Osteocyte (in vitro differentiated cells): Measurements from ENCODE around the gene CNTN3. TPM values are rescaled to one million over a fixed set of nuclear protein-coding genes. Genes with fewer than 3 reads are reported as not detected.

Experiments
- DNase-seq: peaks from one replicate; pipeline ENCODE4 v3.0.0; 2021; ENCODE audit warnings: mixed read lengths; ENCODE audit not compliant: unreplicated experiment; ENCODE audit errors: extremely low spot score
- H3K27ac Mint-ChIP-seq: one replicate; pipeline ENCODE4 v1.8.0; 2021; ENCODE audit warnings: mild to moderate bottlenecking, mixed read lengths; ENCODE audit not compliant: unreplicated experiment
- H3K27me3 Mint-ChIP-seq: one replicate; pipeline ENCODE4 v1.8.0; 2021; ENCODE audit warnings: mixed read lengths; ENCODE audit not compliant: unreplicated experiment
- H3K36me3 Mint-ChIP-seq: one replicate; pipeline ENCODE4 v1.8.0; 2021; ENCODE audit warnings: mixed read lengths; ENCODE audit not compliant: unreplicated experiment
- H3K4me1 Mint-ChIP-seq: one replicate; pipeline ENCODE4 v1.8.0; 2021; ENCODE audit warnings: mixed read lengths; ENCODE audit not compliant: unreplicated experiment
- H3K4me3 Mint-ChIP-seq: one replicate; pipeline ENCODE4 v1.8.0; 2021; ENCODE audit warnings: mild to moderate bottlenecking, moderate library complexity, mixed read lengths; ENCODE audit not compliant: unreplicated experiment
- H3K9me3 Mint-ChIP-seq: one replicate; pipeline ENCODE4 v1.8.0; 2021; ENCODE audit warnings: mixed read lengths; ENCODE audit not compliant: unreplicated experiment
- long read RNA-seq: library from polyadenylated mRNA; unstranded; transcript quantifications from one replicate; pipeline ENCODE4 v2.0.0, GENCODE V29; 2021
- total RNA-seq: library from RNA; stranded (reverse); gene quantifications from 2 replicates; pipeline ENCODE4 v1.2.1, GENCODE V29; 2021
- TF ChIP-seq, protein P1 (sequence below): fragments of 200-600 bp; sonication (generic); IDR thresholded peaks from 2 replicates; pipeline ENCODE4 v1.5.0; 2021; ENCODE audit warnings: antibody characterized with exemption, mild to moderate bottlenecking, moderate library complexity

Gene CNTN3
- total RNA-seq, result 0.29 and 0.35 TPM in 2 replicates
- long read RNA-seq, result 0 reads

- Mint-ChIP-seq H3K27me3 (peaks cover 61% of the 10 kb centered on the region), H3K36me3 (no peaks in the 10 kb centered on the region)
Measured at GRCh38 chr3:74614107-74614967, at the start of gene CNTN3. TSS of gene CNTN3 (minus strand) at chr3:74614659. CDS start at chr3:74521112, 93,547 bp downstream.

GRCh38 chr3:74663178-74663577 lies 48.7 kb upstream of the CNTN3 start:
- no peak overlapping the region for H3K27ac Mint-ChIP-seq

More at GRCh38 chr3:74614107-74614967, at the start of gene CNTN3:
- Mint-ChIP-seq H3K9me3 (no peaks in the 10 kb centered on the region), H3K27ac (no peak within 1 kb of the TSS), H3K4me1 (peaks cover 2% of the 10 kb centered on the region), H3K4me3 (peak within 1 kb of the TSS; percentile 51)
- DNase-seq, result no peak
- TF ChIP-seq, protein P1, sequence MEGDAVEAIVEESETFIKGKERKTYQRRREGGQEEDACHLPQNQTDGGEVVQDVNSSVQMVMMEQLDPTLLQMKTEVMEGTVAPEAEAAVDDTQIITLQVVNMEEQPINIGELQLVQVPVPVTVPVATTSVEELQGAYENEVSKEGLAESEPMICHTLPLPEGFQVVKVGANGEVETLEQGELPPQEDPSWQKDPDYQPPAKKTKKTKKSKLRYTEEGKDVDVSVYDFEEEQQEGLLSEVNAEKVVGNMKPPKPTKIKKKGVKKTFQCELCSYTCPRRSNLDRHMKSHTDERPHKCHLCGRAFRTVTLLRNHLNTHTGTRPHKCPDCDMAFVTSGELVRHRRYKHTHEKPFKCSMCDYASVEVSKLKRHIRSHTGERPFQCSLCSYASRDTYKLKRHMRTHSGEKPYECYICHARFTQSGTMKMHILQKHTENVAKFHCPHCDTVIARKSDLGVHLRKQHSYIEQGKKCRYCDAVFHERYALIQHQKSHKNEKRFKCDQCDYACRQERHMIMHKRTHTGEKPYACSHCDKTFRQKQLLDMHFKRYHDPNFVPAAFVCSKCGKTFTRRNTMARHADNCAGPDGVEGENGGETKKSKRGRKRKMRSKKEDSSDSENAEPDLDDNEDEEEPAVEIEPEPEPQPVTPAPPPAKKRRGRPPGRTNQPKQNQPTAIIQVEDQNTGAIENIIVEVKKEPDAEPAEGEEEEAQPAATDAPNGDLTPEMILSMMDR, result no peak

DNA sequence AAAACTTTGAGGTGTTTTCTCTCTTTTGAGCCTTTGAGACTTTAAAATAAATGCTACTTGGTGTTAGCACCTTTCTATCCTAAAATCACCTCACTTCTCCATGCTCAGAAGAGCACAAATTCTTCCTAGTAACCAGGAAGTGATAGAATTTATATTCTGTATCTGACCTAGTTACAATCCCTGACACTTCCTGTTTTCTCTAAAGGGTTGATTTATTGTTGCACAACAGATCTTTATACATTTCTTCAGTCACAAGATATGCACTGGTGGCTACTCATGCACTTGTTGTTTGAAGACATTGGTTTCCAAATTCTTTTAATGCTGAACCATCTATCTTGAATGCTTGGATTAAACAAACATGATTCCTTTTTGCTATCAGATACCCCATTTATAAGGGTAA lies 47.2 kb upstream of the CNTN3 start:
- no peak overlapping the region for H3K4me3 Mint-ChIP-seq
- TF ChIP-seq, protein P1, result no peak
- H3K27ac Mint-ChIP-seq, result no peak overlapping the region
- H3K27me3 Mint-ChIP-seq, result no peaks in the 10 kb centered on the region
- no peak for DNase-seq
- H3K36me3 Mint-ChIP-seq, result no peaks in the 10 kb centered on the region
- no peaks in the 10 kb centered on the region for H3K4me1 Mint-ChIP-seq
- H3K9me3 Mint-ChIP-seq, result no peaks in the 10 kb centered on the region

More at GRCh38 chr3:74663178-74663577, 48.7 kb upstream of the CNTN3 start:
- Mint-ChIP-seq H3K4me1 (no peaks in the 10 kb centered on the region), H3K9me3 (peaks cover 12% of the 10 kb centered on the region), H3K4me3 (no peak overlapping the region), H3K27me3 (peaks cover 3% of the 10 kb centered on the region), H3K36me3 (no peaks in the 10 kb centered on the region)
- no peak for DNase-seq
- TF ChIP-seq, protein P1, result no peak

- no peak overlapping the region for H3K4me3 Mint-ChIP-seq
Measured at GRCh38 chr3:74651885-74652284, 37.4 kb upstream of the CNTN3 start.

DNA sequence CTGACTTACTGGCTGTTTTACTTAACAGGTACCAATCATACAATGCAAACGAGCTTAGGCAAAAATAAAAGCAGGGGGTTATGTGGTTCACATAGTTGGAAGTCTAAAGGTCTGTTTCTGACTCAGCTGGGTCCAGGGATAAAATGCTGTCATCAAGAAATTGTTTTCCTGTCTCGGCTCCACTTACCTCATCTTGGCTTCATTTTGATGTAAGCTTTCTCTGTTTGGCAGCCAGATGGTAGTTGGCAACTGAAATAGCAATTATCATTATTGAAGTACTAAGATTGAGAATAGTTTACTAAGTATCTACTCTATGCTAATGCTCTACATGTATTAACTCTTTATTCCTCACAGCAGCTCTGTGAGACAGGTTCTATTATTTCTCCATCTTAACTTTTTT lies 36.8 kb upstream of the CNTN3 start:
- Mint-ChIP-seq H3K9me3 (no peaks in the 10 kb centered on the region), H3K4me1 (no peaks in the 10 kb centered on the region), H3K27me3 (no peaks in the 10 kb centered on the region), H3K36me3 (no peaks in the 10 kb centered on the region), H3K4me3 (no peak overlapping the region), H3K27ac (no peak overlapping the region)
- TF ChIP-seq, protein P1, result no peak
- DNase-seq, result no peak

More at GRCh38 chr3:74651885-74652284, 37.4 kb upstream of the CNTN3 start:
- Mint-ChIP-seq H3K4me1 (no peaks in the 10 kb centered on the region), H3K27ac (no peak overlapping the region), H3K9me3 (no peaks in the 10 kb centered on the region), H3K27me3 (no peaks in the 10 kb centered on the region), H3K36me3 (no peaks in the 10 kb centered on the region)
- TF ChIP-seq, protein P1, result no peak
- no peak for DNase-seq
